HG02610 (cell line): ENCODE measurements around the gene PILRA.
"Not testable (repeated sequence)": the region's sequence is repeated elsewhere in the genome, so short reads cannot be mapped to it uniquely, and the experiment has no call there.

Experiments
- ATAC-seq: cut with Tn5 transposase; IDR thresholded peaks from one replicate; pipeline ENCODE4 v1.9.1; 2021; ENCODE audit warnings: mild to moderate bottlenecking, moderate library complexity; ENCODE audit not compliant: unreplicated experiment

PILRA gene

DNA sequence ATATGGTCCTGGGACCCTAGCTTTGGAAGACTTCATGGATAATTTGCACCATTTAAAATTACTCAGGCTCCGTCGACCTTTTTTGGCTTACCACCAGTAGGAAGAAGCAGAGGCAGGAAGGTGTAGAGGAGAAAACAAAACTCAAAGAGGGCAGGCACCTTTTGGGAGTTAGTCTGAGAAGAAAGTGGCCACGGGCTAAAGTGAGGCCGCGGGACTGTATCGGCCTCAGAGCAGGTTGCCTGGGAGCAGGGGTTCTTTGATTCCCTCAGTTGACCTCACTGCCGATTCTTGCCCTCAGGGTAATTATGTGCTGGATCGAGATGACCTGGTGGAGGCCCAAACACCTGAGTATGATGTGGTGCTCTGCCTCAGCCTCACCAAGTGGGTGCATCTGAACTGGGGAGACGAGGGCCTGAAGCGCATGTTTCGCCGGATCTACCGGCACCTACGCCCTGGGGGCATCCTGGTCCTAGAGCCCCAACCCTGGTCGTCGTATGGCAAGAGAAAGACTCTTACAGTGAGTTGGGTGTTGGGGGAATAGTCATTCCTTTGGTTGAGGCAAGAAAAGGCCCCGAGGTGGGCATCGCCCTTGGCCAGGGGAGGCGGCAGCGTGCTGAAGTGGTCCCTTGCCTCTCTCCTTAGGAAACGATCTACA lies 59.5 kb downstream of the PILRA start:
- ATAC-seq: no peak

DNA sequence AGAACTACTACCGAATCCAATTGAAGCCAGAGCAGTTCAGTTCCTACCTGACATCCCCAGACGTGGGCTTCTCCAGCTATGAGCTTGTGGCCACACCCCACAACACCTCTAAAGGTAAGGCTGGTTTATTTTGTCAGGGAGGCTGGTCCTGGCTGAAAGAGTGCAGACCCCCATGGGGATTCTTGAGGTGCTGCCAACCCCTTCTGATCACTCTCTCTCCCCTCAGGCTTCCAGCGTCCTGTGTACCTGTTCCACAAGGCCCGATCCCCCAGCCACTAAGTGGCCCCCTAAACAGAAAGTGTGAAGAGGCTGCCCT lies 59.9 kb downstream of the PILRA start:
- no peak for ATAC-seq

DNA sequence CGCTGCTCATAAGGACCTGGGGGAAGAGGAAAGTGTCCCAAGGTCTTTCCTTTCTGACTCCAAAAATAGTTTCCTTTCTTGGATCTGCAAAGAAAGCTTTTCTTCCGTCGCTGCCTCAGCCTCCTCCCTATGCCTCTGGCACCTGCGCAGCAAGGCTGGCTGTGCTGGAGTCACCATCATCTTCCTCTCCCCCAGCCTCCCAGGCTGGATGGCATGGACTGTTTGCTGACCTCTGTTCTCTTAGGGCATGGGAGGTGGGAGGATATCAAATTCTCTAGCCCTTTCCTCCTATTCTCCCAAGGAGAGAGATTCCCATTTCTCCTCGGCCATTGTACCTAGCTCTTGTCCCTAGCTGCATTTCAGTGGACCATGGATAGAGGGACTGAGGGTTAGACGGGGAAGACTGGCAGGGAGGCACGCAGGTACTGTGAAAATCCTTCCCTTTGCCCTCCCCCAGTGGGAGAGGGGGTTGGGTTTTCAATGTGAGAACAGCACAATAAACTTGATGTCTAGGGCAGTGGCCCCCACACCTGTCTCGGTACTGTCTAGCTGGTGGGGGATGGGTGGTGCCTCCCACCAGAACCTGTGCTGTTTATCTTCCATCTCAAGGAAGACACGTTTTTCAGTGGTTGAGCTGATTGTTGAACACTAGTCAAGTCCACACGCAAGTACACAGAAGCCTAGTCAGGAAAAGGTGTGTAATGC lies 60.5 kb downstream of the PILRA start:
- no peak for ATAC-seq

DNA sequence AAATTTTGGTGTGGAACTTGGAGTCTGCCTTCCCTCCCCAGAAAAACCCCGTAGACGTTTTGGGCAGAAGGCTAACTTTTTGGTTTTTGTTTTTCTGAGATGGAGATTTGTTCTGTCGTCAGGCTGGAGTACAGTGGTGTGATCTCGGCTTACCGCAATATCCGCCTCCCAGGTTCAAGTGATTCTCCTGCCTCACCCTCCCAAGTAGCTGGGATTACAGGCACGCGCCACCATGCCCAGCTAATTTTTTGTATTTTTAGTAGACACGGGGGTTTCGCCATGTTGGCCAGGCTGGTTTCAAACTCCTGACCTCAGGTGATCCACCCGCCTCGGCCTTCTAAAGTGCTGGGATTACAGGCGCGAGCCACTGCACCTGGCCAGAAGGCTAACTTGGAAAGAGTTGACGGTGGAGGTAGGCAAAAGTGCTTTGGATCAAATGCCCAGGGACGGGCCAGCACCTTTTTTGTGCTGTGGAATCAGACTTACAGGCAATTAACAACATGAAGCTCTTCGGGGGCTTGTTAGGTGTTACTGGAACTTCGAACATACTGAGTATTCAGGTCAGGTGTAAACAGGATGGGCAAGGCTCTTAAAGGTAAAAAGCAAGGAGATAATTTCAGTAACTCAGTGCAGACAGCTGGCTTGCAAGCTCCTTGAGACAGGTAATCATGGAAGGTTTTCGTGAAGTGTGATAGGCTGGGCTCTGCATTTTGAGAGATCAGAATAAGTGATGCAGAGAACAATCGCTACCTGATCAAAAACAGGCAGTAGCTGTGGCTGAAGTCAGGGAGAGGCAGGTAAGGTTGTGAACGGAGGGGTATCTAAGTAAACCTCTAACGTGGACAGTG lies 61.2 kb downstream of the PILRA start:
- ATAC-seq: no peak

DNA sequence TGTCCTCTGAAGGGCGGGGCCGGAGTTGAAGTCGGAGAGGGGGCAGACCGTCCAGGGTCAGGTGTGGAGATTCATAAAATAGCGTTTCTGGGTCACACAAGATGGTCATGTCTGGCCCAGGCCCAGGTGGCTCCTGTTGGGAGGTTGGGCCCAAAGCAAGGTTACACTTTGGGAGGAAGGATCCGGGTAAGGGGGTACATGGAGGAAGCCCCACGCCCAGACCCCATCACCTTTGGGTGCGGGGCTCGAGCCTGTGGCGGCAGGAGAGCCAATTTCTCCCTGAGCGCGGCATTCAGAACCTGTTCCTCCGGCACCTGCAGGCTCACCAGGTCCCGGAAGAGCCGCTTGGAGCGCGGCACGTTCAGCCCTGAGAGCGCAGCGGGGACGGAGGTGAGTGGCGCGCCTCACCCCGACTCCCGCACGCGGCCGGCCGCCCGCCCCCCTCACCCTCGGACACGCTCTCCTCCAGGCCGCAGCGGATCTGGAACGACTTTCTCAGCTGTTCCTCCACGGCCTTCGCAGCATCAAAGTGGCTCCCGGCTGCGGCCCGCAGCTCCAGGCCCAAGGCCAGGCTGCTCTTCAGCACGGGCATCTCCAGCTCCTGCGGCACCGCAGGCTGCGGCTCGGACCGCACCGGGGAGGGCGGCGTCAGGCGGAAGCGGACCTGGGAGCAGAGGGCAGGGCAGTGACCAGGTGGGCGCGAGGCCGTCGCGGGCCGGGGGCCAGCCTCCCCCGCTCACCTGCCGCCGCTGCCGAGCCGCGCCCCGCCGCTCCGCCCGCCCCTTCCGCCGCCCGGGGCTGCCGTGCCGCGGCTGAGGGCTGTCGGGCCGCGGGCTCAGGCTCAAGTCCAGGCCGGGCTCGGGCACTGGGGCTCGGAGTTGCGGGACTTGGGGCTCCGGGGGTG lies 62.4 kb downstream of the PILRA start:
- ATAC-seq: peak; percentile 19

DNA sequence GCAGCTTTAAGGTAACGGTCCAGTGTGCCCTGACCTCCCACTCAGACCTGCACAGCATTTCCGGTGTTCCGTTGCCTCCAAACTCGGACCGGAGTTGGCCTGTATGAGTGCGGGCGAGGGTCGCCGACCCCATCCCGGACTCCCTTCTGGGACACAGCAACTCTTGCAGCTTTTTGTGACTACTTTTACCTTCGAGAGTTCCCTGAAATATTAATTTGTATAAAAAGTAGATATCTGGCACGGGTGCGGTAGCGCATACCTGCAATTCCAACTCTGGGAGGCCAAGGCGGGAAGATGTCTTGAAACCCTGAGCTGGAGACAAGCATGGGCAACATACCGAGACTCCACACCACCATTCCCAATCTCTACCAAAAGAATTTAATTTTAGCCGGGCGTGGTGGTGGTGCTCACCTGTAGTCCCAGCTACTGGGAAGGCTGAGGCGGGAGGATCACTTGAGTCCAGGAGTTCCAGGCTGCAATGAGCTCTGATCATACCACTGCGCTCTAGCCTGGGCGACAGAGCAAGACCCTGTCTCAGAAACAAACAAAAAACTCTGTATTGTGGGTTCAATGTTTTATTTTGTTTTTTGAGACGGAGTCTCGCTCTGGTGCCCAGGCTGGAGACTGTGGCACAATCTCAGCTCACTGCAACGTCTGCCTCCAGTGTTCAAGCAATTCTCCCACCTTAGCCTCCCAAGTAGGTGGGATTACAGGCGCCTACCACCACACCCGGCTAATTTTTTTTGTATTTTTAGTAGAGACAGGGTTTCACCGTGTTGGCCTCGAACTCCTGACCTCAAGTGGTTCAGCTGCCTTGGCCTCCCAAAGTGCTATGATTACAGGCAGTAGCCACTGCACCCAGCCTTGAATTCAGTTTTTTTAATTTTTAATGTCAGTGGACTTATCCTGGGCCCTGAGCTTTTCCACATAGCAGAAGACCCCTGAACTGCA lies 64.1 kb downstream of the PILRA start:
- ATAC-seq: no peak

DNA sequence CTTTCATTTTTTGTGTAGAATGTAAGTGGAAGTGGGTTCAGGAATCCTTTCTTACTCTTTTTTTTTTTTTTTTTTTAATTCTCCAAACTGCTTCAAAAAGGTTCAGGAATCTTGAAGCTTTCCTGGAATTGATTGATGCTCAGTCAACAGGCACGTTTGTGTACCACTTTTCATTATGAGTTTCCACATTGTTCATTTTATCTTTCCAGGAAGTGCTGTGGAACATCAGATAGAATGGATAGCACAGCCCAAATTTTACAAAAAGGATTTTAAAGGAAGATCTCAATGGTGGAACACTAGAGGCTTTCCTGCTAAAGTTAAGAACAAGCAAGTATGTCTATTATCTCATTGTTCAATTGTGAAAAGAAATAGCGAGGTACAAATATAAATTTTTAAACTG lies 64.9 kb downstream of the PILRA start:
- no peak for ATAC-seq

DNA sequence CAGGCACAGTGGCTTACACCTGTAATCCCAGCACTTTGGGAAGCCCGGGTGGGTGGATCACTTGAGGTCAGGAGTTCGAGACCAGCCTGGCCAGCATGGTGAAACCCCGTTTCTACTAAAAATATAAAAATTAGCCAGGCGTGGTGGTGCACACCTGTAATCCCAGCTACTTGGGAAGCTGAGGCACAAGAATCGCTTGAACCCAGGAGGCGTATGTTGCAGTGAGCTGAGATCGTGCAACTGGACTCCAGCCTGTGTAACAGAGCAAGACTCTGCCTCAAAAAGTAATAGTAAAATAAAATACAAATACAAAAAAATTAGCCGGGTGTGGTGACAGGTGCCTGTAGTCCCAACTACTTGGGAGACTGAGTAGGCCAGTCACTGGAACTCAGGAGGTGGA lies 65.4 kb downstream of the PILRA start:
- ATAC-seq: not testable (repeated sequence)

DNA sequence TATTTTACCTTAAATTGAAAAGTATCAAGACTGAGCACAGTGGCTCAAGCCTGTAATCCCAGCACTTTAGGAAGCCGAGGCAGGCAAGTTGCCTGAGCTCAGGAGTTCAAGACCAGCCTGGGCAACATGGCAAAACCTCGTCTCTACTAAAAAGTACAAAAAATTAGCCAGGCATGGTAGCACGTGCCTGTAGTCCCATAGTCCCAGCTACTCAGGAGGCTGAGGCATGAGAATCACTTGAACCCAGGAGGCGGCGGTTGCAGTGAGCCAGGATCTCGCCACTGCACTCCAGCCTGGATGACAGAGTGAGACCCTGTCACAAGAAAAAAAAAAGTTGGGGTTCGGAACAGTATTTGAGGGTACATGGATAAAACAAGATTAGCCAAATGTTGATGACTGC lies 66.0 kb downstream of the PILRA start:
- not testable (repeated sequence) for ATAC-seq

DNA sequence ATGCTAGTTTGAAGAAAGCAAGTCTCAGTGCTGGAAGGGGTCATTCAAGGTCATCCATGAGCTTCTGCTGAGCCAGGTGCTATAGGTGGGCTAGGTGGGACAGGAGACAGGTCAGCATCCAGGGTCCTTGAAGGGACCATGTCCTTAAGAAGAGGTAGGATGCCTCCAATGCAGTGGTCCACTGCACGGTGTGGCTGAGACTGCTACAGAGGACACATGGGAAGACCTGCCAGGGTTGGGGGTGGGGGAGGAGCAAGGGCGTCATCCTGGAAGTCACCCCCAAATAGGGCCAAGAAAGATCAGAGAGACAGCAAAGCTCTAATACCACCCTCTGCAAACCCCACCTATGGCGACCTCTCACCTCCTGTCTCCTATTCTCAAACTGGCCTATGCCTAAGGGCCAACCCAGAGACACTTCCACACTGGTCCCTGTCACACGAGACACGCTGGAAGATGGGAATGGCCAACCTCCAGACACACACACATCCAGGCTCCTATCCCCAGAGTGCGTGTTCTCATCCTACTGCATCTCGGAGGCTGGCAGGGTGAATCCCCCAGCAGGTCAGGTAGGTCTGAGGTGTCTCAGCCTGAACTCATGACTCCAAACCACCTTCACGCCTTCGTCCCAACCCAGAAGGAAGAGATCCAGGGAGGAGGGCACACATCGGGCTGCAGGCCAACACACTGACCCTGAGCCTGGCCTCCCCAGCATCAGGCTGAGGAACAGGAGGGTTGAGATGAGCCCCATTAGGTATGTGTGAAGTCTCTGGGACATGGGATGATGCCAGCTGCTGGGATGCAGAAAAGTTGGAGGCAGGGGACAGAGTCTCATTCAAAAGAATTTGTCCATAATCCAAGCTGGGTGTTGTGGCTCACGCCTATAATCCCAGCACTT lies 68.6 kb downstream of the PILRA start:
- no peak for ATAC-seq

DNA sequence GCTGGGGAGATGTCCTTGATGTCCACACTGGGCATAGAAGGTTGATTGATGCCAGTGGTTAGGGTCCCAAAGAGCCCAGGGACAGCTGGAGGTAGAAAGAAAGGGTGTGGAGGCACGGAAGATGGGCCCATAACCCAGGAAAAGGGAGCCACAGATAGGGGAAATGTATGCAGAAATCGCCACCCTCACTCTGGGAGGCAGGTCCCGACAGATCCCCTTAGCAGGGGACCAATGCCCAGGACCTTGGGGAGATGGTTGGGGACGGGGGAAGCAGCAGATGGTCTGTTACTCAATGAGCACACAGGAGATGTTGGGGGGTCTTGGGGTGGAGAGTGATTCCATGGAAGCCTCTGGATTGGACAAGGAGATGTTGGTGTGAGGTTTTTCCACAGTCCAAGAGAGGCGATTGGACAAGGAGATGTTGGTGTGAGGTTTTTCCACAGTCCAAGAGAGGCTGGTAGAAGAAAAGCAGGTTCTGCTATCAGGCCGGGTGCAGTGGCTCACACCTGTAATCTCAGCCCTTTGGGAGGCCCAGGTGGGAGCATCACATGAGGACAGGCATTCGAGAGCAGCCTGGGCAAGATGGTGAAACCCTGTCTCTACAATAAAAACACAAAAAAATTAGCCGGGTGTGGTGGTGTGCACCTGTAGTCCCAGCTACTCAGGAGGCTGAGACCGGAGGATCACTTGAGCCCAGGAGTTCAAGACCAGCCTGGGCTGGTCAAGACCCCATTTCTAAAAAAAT lies 70.0 kb downstream of the PILRA start:
- ATAC-seq: no peak

DNA sequence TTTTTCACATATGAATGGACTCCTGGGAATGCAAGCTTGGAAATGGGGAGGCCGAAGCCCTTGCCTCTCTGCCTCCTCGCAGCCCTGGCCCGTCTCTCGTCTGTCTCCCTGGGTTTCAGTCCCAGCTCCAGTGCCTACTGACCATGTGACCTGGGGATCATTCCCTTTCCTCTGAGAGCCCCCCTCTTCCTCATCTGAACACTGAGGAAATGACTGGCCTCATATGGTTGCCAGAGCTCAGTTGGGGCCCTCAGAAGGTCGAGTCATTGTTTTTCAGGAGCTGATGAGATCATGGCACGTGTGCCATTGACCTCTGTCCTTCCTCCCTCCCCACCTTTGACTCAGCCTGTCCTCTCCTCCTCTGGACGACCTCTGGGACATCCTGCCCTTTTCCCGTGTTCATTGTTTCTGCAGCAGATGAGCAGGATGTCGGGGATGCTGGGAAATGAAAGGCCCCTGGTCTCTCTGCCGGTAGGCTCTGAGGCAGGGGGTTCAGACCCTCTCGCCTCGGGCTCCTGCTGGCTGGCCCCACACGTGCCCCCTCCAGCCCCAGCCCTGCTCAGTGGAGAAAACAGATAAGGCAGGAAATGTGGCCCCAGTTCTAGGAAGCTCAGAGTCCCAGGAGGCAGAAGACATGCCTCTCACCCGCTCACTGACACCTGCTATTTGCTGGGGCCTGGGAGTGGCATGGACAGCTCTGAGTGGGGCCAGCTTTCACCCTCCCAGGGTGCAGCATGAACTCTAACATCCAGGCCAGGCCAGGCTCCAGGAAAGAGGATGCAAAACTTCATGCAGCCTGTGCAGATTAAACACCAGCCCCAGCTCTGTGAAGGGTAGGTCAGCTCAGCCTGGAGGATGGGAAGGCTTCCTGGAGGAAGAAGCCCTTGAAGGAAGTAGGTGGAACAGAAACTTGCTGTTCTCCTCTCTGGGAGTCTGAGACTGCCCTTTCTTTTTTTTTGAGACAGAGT lies 71.3 kb downstream of the PILRA start:
- no peak for ATAC-seq

DNA sequence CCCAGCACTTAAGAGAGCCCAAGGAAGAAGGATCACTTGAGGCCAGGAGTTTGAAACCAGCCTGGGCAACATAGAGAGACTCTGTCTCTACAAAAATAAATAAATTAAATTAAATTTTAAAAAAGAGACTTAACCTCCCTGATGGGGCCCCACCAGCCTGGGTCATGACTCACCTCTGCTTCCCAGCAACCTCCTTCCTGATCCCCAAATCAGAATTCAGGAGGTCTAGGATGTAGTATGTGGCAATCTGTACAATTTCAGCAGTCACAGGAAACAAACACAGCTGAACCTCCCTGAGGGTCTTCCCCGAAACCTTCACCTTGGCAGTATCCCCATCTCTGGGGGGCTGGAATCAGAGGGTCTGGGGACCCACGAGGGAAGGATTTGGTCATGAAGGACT lies 72.8 kb downstream of the PILRA start:
- no peak for ATAC-seq

DNA sequence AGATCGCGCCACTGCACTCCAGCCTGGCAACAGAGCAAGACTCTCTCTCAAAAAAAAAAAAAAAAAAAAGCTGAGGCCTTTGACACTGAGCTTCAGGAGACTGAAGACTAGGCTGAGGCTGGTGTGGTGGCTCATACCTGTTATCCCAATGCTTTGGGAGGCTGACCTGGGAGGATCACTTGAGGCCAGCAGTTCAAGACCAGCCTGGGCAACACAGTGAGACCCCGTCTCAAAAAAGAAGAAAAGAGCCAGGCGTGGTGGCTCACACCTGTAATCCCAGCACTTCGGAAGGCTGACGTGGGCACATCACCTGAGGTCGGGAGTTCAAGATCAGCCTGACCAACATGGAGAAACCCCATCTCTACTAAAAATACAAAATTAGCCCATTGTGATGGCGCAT lies 74.1 kb downstream of the PILRA start:
- ATAC-seq: not testable (repeated sequence)

DNA sequence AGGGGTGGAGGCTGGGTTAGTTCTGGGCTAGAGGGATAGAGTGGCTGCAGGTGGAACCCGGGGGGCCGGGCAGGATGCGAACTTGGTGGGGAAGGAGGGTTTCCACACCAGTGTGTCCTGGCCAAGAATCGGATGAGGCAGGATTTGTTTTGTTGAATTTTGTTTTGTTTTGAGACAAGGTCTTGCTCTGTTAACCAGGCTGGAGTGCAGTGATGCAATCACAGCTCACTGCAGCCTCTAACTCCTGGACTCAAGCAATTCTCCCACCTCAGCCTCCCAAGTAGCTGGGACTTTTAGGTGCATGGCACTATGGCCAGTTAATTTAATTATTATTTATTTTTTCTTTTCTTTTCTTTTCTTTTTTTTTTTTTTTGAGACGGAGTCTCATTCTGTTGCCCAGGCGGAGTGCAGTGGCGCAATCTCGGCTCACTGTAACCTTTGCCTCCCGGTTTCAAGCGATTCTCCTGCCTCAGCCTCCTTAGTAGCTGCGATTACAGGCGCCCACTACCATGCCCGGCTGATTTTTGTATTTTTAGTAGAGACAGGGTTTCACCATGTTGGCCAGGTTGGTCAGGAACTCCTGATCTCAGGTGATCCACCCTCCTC lies 76.0 kb downstream of the PILRA start:
- ATAC-seq: no peak
